HepG2 (cell line): ENCODE results near the gene MUL1. TPM values are rescaled to one million over a fixed set of nuclear protein-coding genes. Genes with fewer than 3 reads are reported as not detected.

Experiments used
- ARID5B ChIP-seq: IDR thresholded peaks from 2 replicates; pipeline ENCODE4 v1.4.0; 2020; ENCODE audit warnings: mild to moderate bottlenecking, missing genetic modification reagents
- DZIP1 ChIP-seq: sonication (generic); formaldehyde crosslinking; IDR thresholded peaks from 2 replicates; pipeline ENCODE4 v1.5.0; 2020; ENCODE audit warnings: mild to moderate bottlenecking, missing genetic modification reagents
- GMEB1 ChIP-seq: sonication (generic); formaldehyde crosslinking; IDR thresholded peaks from 2 replicates; pipeline ENCODE4 v1.5.1; 2020; ENCODE audit warnings: missing genetic modification reagents, mild to moderate bottlenecking, borderline replicate concordance
- IKZF5 ChIP-seq: IDR thresholded peaks from 2 replicates; pipeline ENCODE4 v1.6.1; 2018; ENCODE audit warnings: missing genetic modification reagents, mild to moderate bottlenecking, missing compliant biosample characterization
- MLLT10 ChIP-seq: sonication (generic); formaldehyde crosslinking; IDR thresholded peaks from 2 replicates; pipeline ENCODE4 v1.4.0; 2020; ENCODE audit warnings: missing genetic modification reagents
- SAFB2 ChIP-seq: sonication (generic); formaldehyde crosslinking; IDR thresholded peaks from 2 replicates; pipeline ENCODE4 v1.5.1; 2020; ENCODE audit warnings: missing genetic modification reagents, low read depth, mild to moderate bottlenecking, borderline replicate concordance
- SIX1 ChIP-seq: sonication (generic); formaldehyde crosslinking; IDR thresholded peaks from 2 replicates; pipeline ENCODE4 v1.4.0; 2020; ENCODE audit warnings: missing genetic modification reagents, borderline replicate concordance
- THYN1 ChIP-seq: sonication (generic); formaldehyde crosslinking; IDR thresholded peaks from 2 replicates; pipeline ENCODE4 v1.8.1; 2023; ENCODE audit warnings: low read depth, mild to moderate bottlenecking, moderate library complexity, missing genetic modification reagents, borderline replicate concordance
- ZBTB21 ChIP-seq: sonication (generic); formaldehyde crosslinking; IDR thresholded peaks from 2 replicates; pipeline ENCODE4 v1.4.0; 2020; ENCODE audit warnings: missing genetic modification reagents
- ZBTB49 ChIP-seq: sonication (generic); formaldehyde crosslinking; IDR thresholded peaks from 2 replicates; pipeline ENCODE4 v1.4.0; 2020; ENCODE audit warnings: missing genetic modification reagents, borderline replicate concordance
- ZC3H4 ChIP-seq: sonication (generic); formaldehyde crosslinking; IDR thresholded peaks from 2 replicates; pipeline ENCODE4 v1.4.0; 2020; ENCODE audit warnings: missing genetic modification reagents, borderline replicate concordance
- ZNF24 ChIP-seq: fragments of 450-650 bp; IDR thresholded peaks from 2 replicates; pipeline ENCODE4 v1.6.1; 2017; ENCODE audit warnings: antibody characterized with exemption, mild to moderate bottlenecking
- ZNF33A ChIP-seq: sonication (generic); formaldehyde crosslinking; IDR thresholded peaks from 2 replicates; pipeline ENCODE4 v1.5.1; 2020; ENCODE audit warnings: missing genetic modification reagents, mild to moderate bottlenecking, moderate library complexity, borderline replicate concordance
- ZNF367 ChIP-seq: sonication (generic); formaldehyde crosslinking; IDR thresholded peaks from 2 replicates; pipeline ENCODE4 v1.4.0; 2020; ENCODE audit warnings: missing genetic modification reagents, borderline replicate concordance
- ZNF629 ChIP-seq: sonication (generic); formaldehyde crosslinking; conservative IDR thresholded peaks from 2 replicates; pipeline ENCODE4 v1.5.0; 2020; ENCODE audit warnings: missing genetic modification reagents
- polyA plus RNA-seq, 8 experiments: library from polyadenylated mRNA; depleted of rRNA in 3 of 8; stranded (reverse) in 7 of 8; unstranded in 1 of 8; fragments of >200 nt; fragmentation: Illumina TruSeq in 4 of 8; extraction: Trizol in 4 of 8; gene quantifications; 2 replicates each; pipeline versions ENCODE4 v1.2.1 to v1.2.3, GENCODE V29; 2011 to 2016; ENCODE audit warnings: low read depth in 4 of 8, missing spikeins in 1 of 8, mixed read lengths in 1 of 8; ENCODE audit not compliant: insufficient read depth in 1 of 8
- total RNA-seq, 5 experiments: library from RNA; depleted of rRNA; stranded (reverse); fragments of >200 nt; fragmentation: Illumina TruSeq; extraction: Trizol; gene quantifications; 2 replicates each; pipeline ENCODE4 v1.2.3, GENCODE V29; 2016; ENCODE audit warnings: low read depth in 1 of 5

The MUL1 gene
- total and polyA plus RNA-seq, 2 of the 13 experiments (the other 11 are each of a cell fraction or from before 2014, with no cell fraction given): 21.5 to 26.5 TPM

GRCh38 chr1:20483833-20484518, 24.0 kb downstream of the MUL1 start (continued):
- TF ChIP-seq ARID5B (CRISPR knock-in tag) (no peak), THYN1 (CRISPR knock-in tag) (no peak), ZBTB21 (CRISPR knock-in tag) (no peak), IKZF5 (CRISPR knock-in tag) (peak; percentile 34; the same call in 1 of the 2 replicates), DZIP1 (CRISPR knock-in tag) (no peak), MLLT10 (no peak), ZNF33A (CRISPR knock-in tag) (no peak), ZNF24 (no peak), ZNF629 (CRISPR knock-in tag) (no peak), SAFB2 (CRISPR knock-in tag) (no peak), ZNF367 (CRISPR knock-in tag) (no peak), GMEB1 (no peak), SIX1 (CRISPR knock-in tag) (no peak), ZC3H4 (CRISPR knock-in tag) (no peak), ZBTB49 (no peak)
